Liver (tissue), 9 donors: ENCODE results near the gene FOCAD. TPM values are rescaled to one million over a fixed set of nuclear protein-coding genes. Genes with fewer than 3 reads are reported as not detected.

Experiments
- DNase-seq: peaks from one replicate; pipeline ENCODE4 v3.0.0-alpha.2; 2017; ENCODE audit warnings: low spot score
- H3K27ac ChIP-seq, 2 donors: one replicate each; pipeline ENCODE4 v1.7.0; 2013; ENCODE audit warnings: inconsistent platforms in 2 of 2, low read length in 2 of 2, control low read depth in 1 of 2, low read depth in 1 of 2, mild to moderate bottlenecking in 1 of 2
- H3K27me3 ChIP-seq, 4 donors: one replicate each; pipeline versions ENCODE4 v1.6.1 to v1.7.0; 2013; ENCODE audit warnings: low read length in 3 of 4, inconsistent platforms in 1 of 4, mild to moderate bottlenecking in 1 of 4, moderate library complexity in 1 of 4; ENCODE audit not compliant: control insufficient read depth in 4 of 4, insufficient read depth in 4 of 4
- H3K36me3 ChIP-seq, 4 donors: one replicate each; pipeline versions ENCODE4 v1.6.1 to v1.7.0; 2013; ENCODE audit warnings: low read length in 3 of 4, mild to moderate bottlenecking in 3 of 4, low read depth in 1 of 4, moderate library complexity in 1 of 4; ENCODE audit not compliant: control insufficient read depth in 4 of 4, insufficient read depth in 3 of 4
- H3K4me1 ChIP-seq, 4 donors: one replicate each; pipeline versions ENCODE4 v1.6.1 to v1.7.0; 2013; ENCODE audit warnings: low read length in 3 of 4, mild to moderate bottlenecking in 3 of 4, moderate library complexity in 1 of 4; ENCODE audit not compliant: control insufficient read depth in 4 of 4, insufficient read depth in 4 of 4
- H3K4me3 ChIP-seq, 3 donors: one replicate each; pipeline versions ENCODE4 v1.6.1 to v1.7.0; 2013; ENCODE audit warnings: low read length in 3 of 3, control low read depth in 1 of 3, low read depth in 1 of 3, mild to moderate bottlenecking in 1 of 3
- H3K9ac ChIP-seq, 2 donors: one replicate each; pipeline ENCODE4 v1.7.0; 2013; ENCODE audit warnings: low read length in 2 of 2, mild to moderate bottlenecking in 2 of 2, moderate library complexity in 2 of 2, control low read depth in 1 of 2, low read depth in 1 of 2
- H3K9me3 ChIP-seq, 4 donors: one replicate each; pipeline versions ENCODE4 v1.6.1 to v1.7.0; 2013; ENCODE audit warnings: low read length in 3 of 4; ENCODE audit not compliant: control insufficient read depth in 4 of 4
- ATF3 ChIP-seq: IDR thresholded peaks from 2 replicates; pipeline ENCODE4 v1.6.1; 2016; ENCODE audit warnings: antibody characterized with exemption
- CTCF ChIP-seq: fragments of 150-350 bp; IDR thresholded peaks from 2 replicates; pipeline ENCODE4 v1.5.1; 2017; ENCODE audit warnings: improper control_type of control experiment, low read depth, low read length; ENCODE audit not compliant: missing input control
- FOXA1 ChIP-seq: IDR thresholded peaks from 2 replicates; pipeline ENCODE4 v1.6.1; 2016; ENCODE audit warnings: antibody characterized with exemption
- FOXA2 ChIP-seq: IDR thresholded peaks from 2 replicates; pipeline ENCODE4 v1.6.1; 2016; ENCODE audit warnings: antibody characterized with exemption
- GABPA ChIP-seq, 2 donors: IDR thresholded peaks in 1 of 2; conservative IDR thresholded peaks in 1 of 2; 2 replicates each; pipeline ENCODE4 v1.6.1; 2016; ENCODE audit warnings: antibody characterized with exemption in 2 of 2, mild to moderate bottlenecking in 1 of 2, moderate library complexity in 1 of 2
- HNF4A ChIP-seq, 2 donors: conservative IDR thresholded peaks; 2 replicates each; pipeline ENCODE4 v1.6.1; 2016; ENCODE audit warnings: antibody characterized with exemption in 2 of 2, mild to moderate bottlenecking in 2 of 2
- HNF4G ChIP-seq: IDR thresholded peaks from 2 replicates; pipeline ENCODE4 v1.6.1; 2016; ENCODE audit warnings: antibody characterized with exemption
- JUND ChIP-seq, 2 donors: IDR thresholded peaks; 2 replicates each; pipeline ENCODE4 v1.6.1; 2016; ENCODE audit warnings: antibody characterized with exemption in 2 of 2
- MAX ChIP-seq: IDR thresholded peaks from 2 replicates; pipeline ENCODE4 v1.6.1; 2016; ENCODE audit warnings: antibody characterized with exemption
- NR2F2 ChIP-seq: IDR thresholded peaks from 2 replicates; pipeline ENCODE4 v1.6.1; 2016; ENCODE audit warnings: antibody characterized with exemption
- RAD21 ChIP-seq, 2 donors: IDR thresholded peaks; 2 replicates each; pipeline ENCODE4 v1.6.1; 2016; ENCODE audit warnings: antibody characterized with exemption in 2 of 2, mild to moderate bottlenecking in 2 of 2
- RXRA ChIP-seq, 2 donors: IDR thresholded peaks; 2 replicates each; pipeline ENCODE4 v1.6.1; 2017 to 2018; ENCODE audit warnings: antibody characterized with exemption in 2 of 2, mild to moderate bottlenecking in 1 of 2
- SP1 ChIP-seq: IDR thresholded peaks from 2 replicates; pipeline ENCODE4 v1.6.1; 2018; ENCODE audit warnings: antibody characterized with exemption, mild to moderate bottlenecking
- TAF1 ChIP-seq: conservative IDR thresholded peaks from 2 replicates; pipeline ENCODE4 v1.6.1; 2016; ENCODE audit warnings: antibody characterized with exemption, mild to moderate bottlenecking
- YY1 ChIP-seq: IDR thresholded peaks from 2 replicates; pipeline ENCODE4 v1.6.1; 2016; ENCODE audit warnings: antibody characterized with exemption, mild to moderate bottlenecking
- ZBTB33 ChIP-seq: IDR thresholded peaks from 2 replicates; pipeline ENCODE4 v1.6.1; 2016; ENCODE audit warnings: antibody characterized with exemption
- WGBS: extraction: QIAGEN DNeasy Blood & Tissue Kit; methylation state at CpG from one replicate; pipeline ENCODE4 v1.1.7; 2013; 5-methylcytosine and 5-hydroxymethylcytosine counted together
- polyA plus RNA-seq, 2 donors: library from polyadenylated mRNA; stranded (reverse) in 1 of 2; unstranded in 1 of 2; fragments of 200-250 nt in 1 of 2; fragments of >200 nt in 1 of 2; fragmentation: Nextera tagmentation in 1 of 2; extraction: Ambion mirVana in 1 of 2; gene quantifications; one replicate each; pipeline versions ENCODE4 v1.2.1 to v1.2.3, GENCODE V29; 2013 to 2015
- total RNA-seq, 2 donors: library from RNA; depleted of rRNA; stranded (reverse); fragments of >200 nt; gene quantifications; one replicate each; pipeline ENCODE4 v1.2.3, GENCODE V29; 2014
- donor health status: healthy.
- donor health status: healthy.
- donor health status: healthy.
- donor health status: healthy.
- donor health status: healthy.

FOCAD gene
- total and polyA plus RNA-seq, 4 donors, result 3.2 to 21.0 (median 10.3) TPM

GRCh38 chr9:20808002-20808401, 123.9 kb downstream of the FOCAD start:
- Histone ChIP-seq H3K9ac (no peak overlapping the region), H3K36me3 (no peaks in the 10 kb centered on the region), H3K4me1 (no peaks in the 10 kb centered on the region), H3K4me3 (no peak overlapping the region), H3K27me3 (no peaks in the 10 kb centered on the region), H3K9me3 (no peaks in the 10 kb centered on the region), H3K27ac (no peak overlapping the region)
- WGBS, result 88% methylated on average over 8 of the region's 8 CpGs
- no peak for DNase-seq
- no peak for TF ChIP-seq RXRA (IDR thresholded peaks at IDR 0.05)
- TF ChIP-seq HNF4G, result no peak
- TF ChIP-seq TAF1, result no peak
- TF ChIP-seq SP1, result no peak
- no peak for TF ChIP-seq ZBTB33
- TF ChIP-seq FOXA2, result no peak
- TF ChIP-seq ATF3, result no peak
- no peak for TF ChIP-seq FOXA1

GRCh38 chr9:20811872-20812271, 127.8 kb downstream of the FOCAD start:
- Histone ChIP-seq H3K9me3 (no peaks in the 10 kb centered on the region), H3K4me1 (no peaks in the 10 kb centered on the region), H3K27ac (no peak overlapping the region), H3K27me3 (no peaks in the 10 kb centered on the region), H3K9ac (no peak overlapping the region), H3K4me3 (no peak overlapping the region), H3K36me3 (no peaks in the 10 kb centered on the region)
- DNase-seq, result no peak
- TF ChIP-seq FOXA2 (no peak), SP1 (no peak), RXRA (IDR thresholded peaks at IDR 0.05) (no peak), CTCF (no peak), RAD21 (IDR thresholded peaks at IDR 0.05) (no peak), YY1 (no peak), JUND (IDR thresholded peaks at IDR 0.05) (no peak), GABPA (IDR thresholded peaks at IDR 0.05 in 1 of 2, conservative IDR thresholded peaks at IDR 0.05 in 1 of 2) (no peak), FOXA1 (no peak), MAX (no peak), HNF4A (conservative IDR thresholded peaks at IDR 0.05) (no peak), TAF1 (no peak), HNF4G (no peak), NR2F2 (no peak)
